Kidney (tissue), 14 donors: ENCODE measurements around the gene RPL36. TPM values are rescaled to one million over a fixed set of nuclear protein-coding genes. Genes with fewer than 3 reads are reported as not detected.

Source experiments
- DNase-seq, 5 donors: peaks; one replicate each; pipeline ENCODE4 v3.0.0-alpha.2; 2013 to 2020
- FAIRE-seq: peaks from 2 replicates; lab custom pipeline; 2012; peaks lifted over from hg19 to GRCh38; lab: Jason Lieb, UNC
- H3K27ac ChIP-seq, 2 donors: one replicate each; pipeline ENCODE4 v1.7.0; 2013; ENCODE audit warnings: low read depth in 2 of 2, low read length in 2 of 2, inconsistent platforms in 1 of 2
- H3K27me3 ChIP-seq: one replicate; pipeline ENCODE4 v1.7.1; 2013; ENCODE audit warnings: low read length, inconsistent platforms; ENCODE audit not compliant: control insufficient read depth, insufficient read depth
- H3K36me3 ChIP-seq, 3 donors: one replicate each; pipeline versions ENCODE4 v1.7.0 to v1.7.1; 2013; ENCODE audit warnings: low read length in 3 of 3, control low read depth in 1 of 3, inconsistent platforms in 1 of 3; ENCODE audit not compliant: insufficient read depth in 3 of 3, control insufficient read depth in 2 of 3
- H3K4me1 ChIP-seq, 3 donors: one replicate each; pipeline versions ENCODE4 v1.7.0 to v1.7.1; 2013; ENCODE audit warnings: low read length in 3 of 3, inconsistent platforms in 1 of 3, low read depth in 1 of 3; ENCODE audit not compliant: control insufficient read depth in 2 of 3, insufficient read depth in 2 of 3
- H3K4me3 ChIP-seq, 3 donors: one replicate each; pipeline versions ENCODE4 v1.7.0 to v1.8.1; 2013; ENCODE audit warnings: low read length in 3 of 3, control low read depth in 1 of 3, inconsistent platforms in 1 of 3
- H3K9ac ChIP-seq, 3 donors: one replicate each; pipeline versions ENCODE4 v1.7.0 to v1.7.1; 2013; ENCODE audit warnings: low read length in 3 of 3, control low read depth in 1 of 3, inconsistent platforms in 1 of 3
- H3K9me3 ChIP-seq, 3 donors: one replicate each; pipeline versions ENCODE4 v1.7.0 to v1.7.1; 2013; ENCODE audit warnings: low read length in 3 of 3, control low read depth in 1 of 3, inconsistent platforms in 1 of 3; ENCODE audit not compliant: control insufficient read depth in 2 of 3, insufficient read depth in 1 of 3
- intact Hi-C: fragments of 100-400 bp; cut with DNase I; formaldehyde crosslinking; loops from one replicate; pipeline ENCODE4 v1.11.1; 2022
- polyA plus RNA-seq: library from polyadenylated mRNA; stranded (reverse); fragments of 350-450 nt; fragmentation: Illumina TruSeq; extraction: RNeasy Lipid Tissue Mini Kit (QIAGEN cat#74804); gene quantifications from one replicate; pipeline ENCODE4 v1.2.3, GENCODE V29; 2014; ENCODE audit warnings: low read depth, low replicate concordance; ENCODE audit not compliant: insufficient read depth
- total RNA-seq: library from RNA; stranded (reverse); fragmentation: NEBNext Ultra II Directional; extraction: Animal tissue kit (Norgen Biotek cat#: 25700); gene quantifications from one replicate; pipeline ENCODE4 v1.2.1, GENCODE V29; 2021
- TF ChIP-seq, protein P1 (sequence below): IDR thresholded peaks from 3 replicates; pipeline ENCODE4 v1.5.1; 2012; ENCODE audit warnings: mild to moderate bottlenecking, moderate library complexity, borderline replicate concordance; ENCODE audit not compliant: insufficient read depth; ENCODE audit errors: extremely low read depth
- donor health status: control.
- donor health status: control.
- donor health status: control.
- donor health status: control.
- donor health status: control.
- donor health status: DM: yes; HTN: yes; CAD: no.
- donor health status: Normal renal cell carcinoma (clear cell type).

RPL36 gene
- total and polyA plus RNA-seq, 2 donors from 2014 or later = 564 to 1,593 TPM

GRCh38 chr19:5690955-5691821, 1.1 kb downstream of the RPL36 start:
- peak overlapping the region; percentile 66 to 71 for H3K27ac ChIP-seq
- H3K27me3 ChIP-seq = no peaks in the 10 kb centered on the region
- peaks cover 0 to 14% (median 4%) of the 10 kb centered on the region in 3 donors for H3K4me1 ChIP-seq
- TF ChIP-seq, protein P1, sequence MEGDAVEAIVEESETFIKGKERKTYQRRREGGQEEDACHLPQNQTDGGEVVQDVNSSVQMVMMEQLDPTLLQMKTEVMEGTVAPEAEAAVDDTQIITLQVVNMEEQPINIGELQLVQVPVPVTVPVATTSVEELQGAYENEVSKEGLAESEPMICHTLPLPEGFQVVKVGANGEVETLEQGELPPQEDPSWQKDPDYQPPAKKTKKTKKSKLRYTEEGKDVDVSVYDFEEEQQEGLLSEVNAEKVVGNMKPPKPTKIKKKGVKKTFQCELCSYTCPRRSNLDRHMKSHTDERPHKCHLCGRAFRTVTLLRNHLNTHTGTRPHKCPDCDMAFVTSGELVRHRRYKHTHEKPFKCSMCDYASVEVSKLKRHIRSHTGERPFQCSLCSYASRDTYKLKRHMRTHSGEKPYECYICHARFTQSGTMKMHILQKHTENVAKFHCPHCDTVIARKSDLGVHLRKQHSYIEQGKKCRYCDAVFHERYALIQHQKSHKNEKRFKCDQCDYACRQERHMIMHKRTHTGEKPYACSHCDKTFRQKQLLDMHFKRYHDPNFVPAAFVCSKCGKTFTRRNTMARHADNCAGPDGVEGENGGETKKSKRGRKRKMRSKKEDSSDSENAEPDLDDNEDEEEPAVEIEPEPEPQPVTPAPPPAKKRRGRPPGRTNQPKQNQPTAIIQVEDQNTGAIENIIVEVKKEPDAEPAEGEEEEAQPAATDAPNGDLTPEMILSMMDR = no peak
- H3K36me3 ChIP-seq = peaks cover 2 to 19% (median 9%) of the 10 kb centered on the region in 3 donors
- intact Hi-C loops = no loop called here
- peak overlapping the region; percentile 53 to 83 (median 76) for H3K4me3 ChIP-seq
- DNase-seq (peak in 3 of 5 donors; percentile 34 to 91 (median 66)), FAIRE-seq (no peak)
- peak overlapping the region; percentile 35 to 86 (median 67) for H3K9ac ChIP-seq
- no peaks in the 10 kb centered on the region for H3K9me3 ChIP-seq

GRCh38 chr19:5691822-5692722, 2.0 kb downstream of the RPL36 start:
- H3K4me3 ChIP-seq = peak overlapping the region in 1 of 3 donors; percentile 83
- H3K9ac ChIP-seq = peak overlapping the region in 1 of 3 donors; percentile 86
- H3K36me3 ChIP-seq = peaks cover 2 to 27% (median 9%) of the 10 kb centered on the region in 3 donors
- intact Hi-C loops = no loop called here
- TF ChIP-seq, protein P1 = no peak
- peak overlapping the region in 1 of 2 donors; percentile 32 for H3K27ac ChIP-seq
- peak in 1 of 5 donors; percentile 83 for DNase-seq
- FAIRE-seq = no peak
- peaks cover 0 to 14% (median 4%) of the 10 kb centered on the region in 3 donors for H3K4me1 ChIP-seq
- H3K27me3 ChIP-seq = no peaks in the 10 kb centered on the region
- no peaks in the 10 kb centered on the region for H3K9me3 ChIP-seq

- DNase-seq (no peak), FAIRE-seq (no peak)
- Histone ChIP-seq H3K36me3 (peaks cover 2 to 28% (median 9%) of the 10 kb centered on the region in 3 donors), H3K9ac (no peak overlapping the region), H3K4me3 (no peak overlapping the region), H3K27ac (no peak overlapping the region), H3K27me3 (no peaks in the 10 kb centered on the region), H3K9me3 (no peaks in the 10 kb centered on the region), H3K4me1 (peaks cover 0 to 11% (median 4%) of the 10 kb centered on the region in 3 donors)
- intact Hi-C loops = no loop called here
- TF ChIP-seq, protein P1 = no peak
These were observed 2.7 kb downstream of the RPL36 start for GRCh38 chr19:5692723-5693194.
